ENCODE results near the gene KIAA1614. TPM values are rescaled to one million over a fixed set of nuclear protein-coding genes. Genes with fewer than 3 reads are reported as not detected.

KIAA1614 gene
- total RNA-seq, 1 donor from 2014 or later: 3.1 TPM

DNA sequence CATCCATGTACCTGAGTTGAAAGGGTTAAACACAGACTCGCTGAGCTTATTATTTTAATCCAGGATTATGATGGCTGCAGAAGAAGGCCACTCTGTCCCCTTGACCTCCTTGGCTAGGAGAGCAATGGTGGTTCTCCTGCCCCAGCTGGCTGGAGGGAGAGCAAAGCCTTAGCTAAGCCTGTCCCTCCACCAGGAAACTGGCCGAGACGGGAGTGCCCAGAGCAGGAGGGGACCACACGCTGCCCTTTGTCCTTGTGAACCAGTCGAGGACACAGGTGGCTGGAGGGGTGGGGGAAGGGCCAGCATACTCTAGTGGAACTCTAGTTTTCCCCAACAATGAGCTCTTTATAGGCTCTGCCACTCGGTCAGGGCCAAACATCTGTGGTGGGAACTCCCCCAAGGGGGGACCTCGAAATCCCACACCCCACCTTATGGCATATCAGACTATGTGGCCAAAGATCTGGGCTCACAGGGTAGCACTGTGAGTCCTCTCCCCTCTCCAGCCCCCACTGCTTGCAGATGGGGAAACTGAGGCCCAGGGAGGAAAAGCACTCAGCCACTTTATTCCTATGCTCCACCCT, 12.9 kb downstream of the KIAA1614 start:
- DNase-seq (ENCODE audit: low spot score): no peak

DNA sequence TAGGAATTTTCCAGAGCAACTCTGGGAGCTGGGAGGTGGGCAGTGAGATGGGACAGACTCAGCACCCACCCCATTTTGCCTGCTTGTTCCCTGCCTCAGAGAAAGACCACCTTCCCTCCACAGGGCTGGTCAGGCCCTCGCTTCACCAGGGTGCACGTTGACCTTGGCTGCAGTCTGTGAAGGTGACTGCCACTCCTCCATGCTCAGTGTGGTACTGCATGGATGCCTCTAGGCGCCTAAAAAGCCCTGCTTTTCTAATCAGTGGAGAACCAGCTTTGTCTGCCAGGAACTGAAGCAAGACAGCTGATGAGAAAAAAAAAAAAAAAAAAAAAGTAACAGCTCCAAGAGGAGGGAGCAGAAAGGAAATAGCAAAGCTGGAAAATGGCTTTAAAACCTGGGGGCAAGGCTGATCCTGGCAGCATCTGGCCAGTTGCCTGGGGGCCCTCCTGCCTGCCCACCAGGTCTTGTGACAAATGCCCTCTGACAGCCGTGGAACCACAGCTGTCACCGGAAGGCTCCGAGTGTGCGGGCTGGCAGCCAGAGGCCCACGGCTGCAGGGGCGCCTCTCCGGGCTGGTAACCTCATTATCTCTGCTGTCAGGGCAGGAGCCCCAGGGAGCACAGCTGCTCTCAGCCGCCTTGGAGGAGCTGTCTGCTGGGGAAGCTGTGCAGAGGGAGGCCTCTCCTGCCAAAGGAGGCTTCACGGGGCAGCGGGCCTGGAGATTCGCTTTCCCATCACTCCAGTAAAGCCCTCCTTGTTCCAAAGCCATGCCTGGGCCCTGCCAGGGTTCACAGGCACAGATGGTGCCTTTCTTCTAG, 13.7 kb downstream of the KIAA1614 start:
- no peak for DNase-seq (ENCODE audit: low spot score)

DNA sequence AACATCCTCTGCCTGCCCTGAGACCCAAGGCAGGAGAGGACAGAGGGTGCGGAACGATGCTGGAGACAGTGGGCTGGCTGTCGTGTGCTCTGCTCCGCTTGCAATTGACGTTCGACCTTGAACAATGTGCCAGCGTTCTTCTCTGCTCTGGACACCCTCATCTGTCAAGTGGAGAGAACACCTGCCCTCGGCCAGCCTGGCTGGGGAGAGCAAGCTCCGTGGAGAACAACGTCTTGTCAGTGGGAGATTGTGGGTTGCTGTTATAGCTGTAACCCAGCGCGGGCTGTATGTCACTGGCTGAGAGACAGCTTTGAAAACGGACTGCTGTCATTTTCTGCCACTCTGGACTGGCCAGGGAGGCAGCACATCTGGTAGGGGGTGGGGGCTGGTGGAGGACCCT, 14.7 kb downstream of the KIAA1614 start:
- DNase-seq (ENCODE audit: low spot score): no peak

DNA sequence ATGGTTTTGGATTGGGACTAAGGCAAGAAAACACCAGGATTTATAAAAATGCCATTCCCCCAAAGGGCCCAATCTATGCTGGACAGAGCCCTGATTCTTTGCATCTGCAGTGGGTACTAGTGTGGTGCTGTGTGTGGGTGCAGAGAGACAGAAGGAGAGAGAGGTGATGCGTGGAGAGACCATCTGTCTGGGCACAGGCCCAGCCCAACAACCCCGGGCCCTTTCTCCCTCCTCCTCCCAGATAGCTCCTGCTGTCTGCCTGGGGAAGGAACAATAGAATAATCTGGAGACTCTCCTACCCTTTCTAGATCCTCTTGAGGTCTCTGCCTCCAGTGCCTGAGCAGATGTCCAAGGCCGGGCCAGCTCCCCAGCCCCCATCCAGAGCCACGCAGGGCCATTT, 15.1 kb downstream of the KIAA1614 start:
- DNase-seq (ENCODE audit: low spot score): no peak

DNA sequence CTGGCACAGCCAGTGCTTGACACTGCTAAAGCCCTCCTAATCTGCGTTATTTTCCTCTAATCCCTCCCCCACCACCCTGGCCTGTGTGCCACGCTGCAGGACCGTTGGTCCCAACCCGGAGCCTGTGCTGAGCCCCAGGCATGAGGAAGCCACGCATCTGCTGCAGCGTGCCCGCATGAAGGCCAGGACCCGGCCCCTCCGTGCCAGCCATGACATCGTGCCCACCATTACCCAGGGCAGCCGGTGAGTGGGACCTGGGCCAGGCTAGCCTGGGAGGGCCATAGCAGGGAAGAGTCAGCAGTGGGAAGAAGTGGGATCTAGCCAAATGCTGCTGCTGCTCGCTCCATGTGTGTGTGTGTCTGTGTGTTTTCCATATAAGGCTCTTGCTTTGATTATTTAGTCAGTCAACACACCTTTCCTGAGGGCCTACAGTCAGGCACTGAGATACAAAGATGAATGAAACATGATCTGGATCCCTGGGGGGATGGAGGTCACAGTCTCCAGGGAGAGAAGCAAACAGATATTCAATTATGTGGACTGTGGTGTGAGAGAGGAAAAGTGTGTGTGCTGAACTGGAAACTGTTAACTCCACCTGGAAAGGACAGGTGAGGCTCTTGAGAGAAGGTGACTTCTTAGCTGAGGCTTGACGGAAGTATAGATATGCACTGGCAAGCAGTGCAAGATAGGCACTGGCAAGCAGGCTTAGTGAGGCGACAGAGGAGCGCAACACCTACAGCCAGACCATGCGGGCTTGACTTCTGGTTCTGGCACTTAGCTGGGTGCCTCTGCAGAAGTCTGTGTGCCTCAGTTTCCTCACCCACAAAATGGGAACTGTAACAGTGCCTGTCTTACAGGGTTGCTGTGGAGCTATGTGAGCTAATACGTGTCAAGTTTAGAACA, 15.9 kb downstream of the KIAA1614 start:
- no peak for DNase-seq (ENCODE audit: low spot score)

DNA sequence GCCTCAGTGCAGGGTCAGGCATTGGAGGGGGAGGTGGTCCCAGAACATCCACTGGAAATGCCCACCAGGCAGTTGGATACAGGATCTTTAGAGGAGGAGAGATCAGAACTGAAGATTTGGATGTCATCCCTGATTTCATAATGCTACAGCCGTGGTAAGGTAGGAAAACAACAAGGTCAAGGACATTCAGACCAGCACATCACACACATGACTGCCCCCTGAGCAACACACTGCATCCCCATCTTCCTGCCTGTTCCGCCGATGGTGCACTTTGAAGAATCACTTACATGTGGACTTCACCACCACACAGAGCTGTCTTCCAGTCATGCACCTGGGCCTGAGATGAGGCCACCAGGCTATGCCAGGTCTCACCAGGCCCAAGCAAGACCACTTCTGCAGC, 16.7 kb downstream of the KIAA1614 start:
- DNase-seq (ENCODE audit: low spot score): no peak

DNA sequence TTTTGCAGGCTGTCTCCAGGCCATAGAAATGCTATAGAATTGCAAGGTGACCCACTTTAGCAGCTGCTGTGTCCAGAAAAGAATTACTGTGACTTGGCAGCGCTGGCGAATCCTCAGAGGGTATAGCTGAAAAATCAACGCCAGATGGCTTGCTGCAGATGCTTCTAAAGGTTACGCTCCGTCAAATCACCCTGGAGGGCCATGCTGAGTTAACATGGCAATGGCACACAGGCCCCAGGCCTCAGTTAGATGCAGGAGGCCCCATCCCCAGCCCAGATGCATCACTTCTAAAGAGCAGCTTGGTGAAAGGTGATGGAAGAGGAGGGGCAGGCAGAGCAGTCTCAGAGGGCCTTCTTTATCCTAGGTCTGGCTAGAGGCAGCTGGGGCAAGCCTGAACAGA, 18.0 kb downstream of the KIAA1614 start:
- DNase-seq (ENCODE audit: low spot score): no peak

DNA sequence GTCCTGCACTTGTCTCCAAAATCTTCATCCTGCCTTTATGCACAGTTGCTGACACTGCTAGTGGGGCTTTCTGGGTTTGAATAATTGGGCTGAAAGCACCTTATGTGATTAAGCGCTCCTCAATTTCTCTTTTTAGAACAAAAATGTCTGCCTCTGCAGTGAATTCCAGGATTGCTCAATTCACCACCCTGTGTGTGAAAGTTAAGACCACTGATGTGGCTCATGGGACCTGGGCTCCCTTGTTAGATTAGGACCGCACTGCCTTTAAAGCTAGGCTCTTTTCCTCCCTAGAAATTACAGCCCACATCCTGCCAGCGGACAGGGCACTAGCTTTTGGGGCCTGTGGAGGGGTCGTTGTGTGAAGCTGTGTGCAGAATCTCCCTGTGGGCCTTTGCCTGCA, 18.8 kb downstream of the KIAA1614 start:
- no peak for DNase-seq (ENCODE audit: low spot score)

DNA sequence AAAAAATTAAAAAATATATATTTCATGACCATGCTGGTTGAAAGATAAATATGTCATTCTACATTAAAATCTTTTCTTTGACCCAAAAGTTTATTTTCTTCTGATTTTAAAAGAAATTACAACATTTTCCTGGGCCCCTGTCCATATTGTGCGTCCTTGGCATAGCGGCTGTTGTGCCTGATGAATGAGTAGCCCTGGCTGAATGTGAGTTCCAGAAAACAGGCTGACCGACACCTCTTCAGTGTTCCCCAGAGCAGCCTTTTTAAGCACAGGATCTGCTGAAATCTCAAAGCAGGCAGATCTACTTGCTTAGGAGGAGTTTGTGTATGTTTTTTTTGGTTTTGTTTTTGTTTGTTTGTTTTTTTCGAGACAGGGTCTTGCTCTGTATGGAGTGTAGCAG, 19.7 kb downstream of the KIAA1614 start:
- DNase-seq (ENCODE audit: low spot score): no peak

DNA sequence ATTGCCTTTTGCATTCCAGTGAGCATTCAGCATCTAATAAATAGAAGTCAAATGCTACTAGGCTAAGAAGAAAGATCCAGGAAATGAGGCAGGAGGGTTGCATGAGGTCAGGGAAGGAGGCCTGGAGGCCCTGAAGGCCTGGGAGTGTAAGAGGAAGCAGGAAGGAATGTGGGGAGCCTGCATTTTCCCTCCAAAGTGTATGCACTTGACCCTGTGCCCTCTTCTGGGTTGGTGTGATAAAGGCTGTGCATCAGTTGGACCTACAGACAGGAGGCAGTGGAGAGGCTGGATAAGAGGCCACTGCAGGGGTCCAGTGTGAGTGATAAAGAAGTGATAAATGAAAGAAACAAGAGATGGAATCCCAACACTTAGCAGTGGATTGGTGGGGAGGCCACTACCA, 20.4 kb downstream of the KIAA1614 start:
- no peak for DNase-seq (ENCODE audit: low spot score)

DNA sequence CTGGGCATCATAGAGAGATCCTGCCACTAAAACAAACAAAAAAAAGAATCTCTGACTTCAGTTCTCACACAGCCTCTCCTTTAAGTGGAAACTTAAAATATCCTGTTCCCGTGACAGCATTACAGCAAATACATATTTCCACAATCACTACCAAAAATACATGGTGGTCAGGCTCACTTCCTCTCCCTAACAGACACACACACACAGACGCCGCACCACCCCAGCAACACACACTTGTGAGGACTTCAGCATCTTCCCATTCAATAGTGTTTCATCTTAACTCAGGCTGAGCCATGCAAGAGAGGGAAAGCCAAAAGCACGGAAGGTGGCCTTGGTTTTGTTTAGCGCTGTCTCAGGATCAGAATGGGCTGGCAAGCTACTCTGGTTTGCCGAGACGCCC, 21.9 kb downstream of the KIAA1614 start:
- DNase-seq (ENCODE audit: low spot score): no peak

DNA sequence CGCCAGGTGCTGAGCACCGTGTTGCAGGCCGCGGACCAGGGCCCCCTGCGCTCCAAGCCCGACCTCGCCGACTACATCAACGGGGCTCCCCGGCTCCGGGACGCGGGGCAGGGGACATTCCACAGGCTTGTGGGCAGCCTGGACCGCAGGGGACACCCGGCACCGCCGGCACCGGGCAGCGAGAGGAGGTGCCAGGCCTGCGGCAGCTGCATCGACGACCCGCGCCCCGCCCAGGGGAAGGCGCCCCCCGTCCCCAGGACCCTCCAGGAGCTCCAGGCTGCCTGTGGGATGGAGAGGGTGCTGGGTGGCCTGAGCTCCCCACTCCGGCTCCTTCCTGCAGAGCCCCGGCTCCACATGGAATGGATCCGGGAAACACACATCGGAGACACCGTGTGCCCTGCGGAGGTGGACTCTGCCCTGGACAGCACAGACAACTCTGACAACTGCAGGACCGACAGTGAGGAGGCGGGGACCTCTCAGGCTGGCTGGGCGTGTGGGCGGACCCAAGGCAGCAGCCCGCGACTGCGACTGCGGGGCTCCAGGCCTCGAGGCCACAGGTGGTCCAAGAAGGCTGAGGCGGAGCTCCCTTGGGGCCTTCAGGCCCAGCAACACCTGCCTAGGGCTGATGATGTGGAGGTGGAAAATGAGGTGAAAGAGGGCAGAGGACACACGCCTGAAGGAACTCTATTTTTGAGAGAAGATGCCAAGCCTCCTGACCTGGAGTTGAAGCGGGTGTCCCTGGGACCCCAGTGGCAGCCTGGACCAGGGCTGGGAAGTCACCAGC, 22.8 kb downstream of the KIAA1614 start:
- no peak for DNase-seq (ENCODE audit: low spot score)

DNA sequence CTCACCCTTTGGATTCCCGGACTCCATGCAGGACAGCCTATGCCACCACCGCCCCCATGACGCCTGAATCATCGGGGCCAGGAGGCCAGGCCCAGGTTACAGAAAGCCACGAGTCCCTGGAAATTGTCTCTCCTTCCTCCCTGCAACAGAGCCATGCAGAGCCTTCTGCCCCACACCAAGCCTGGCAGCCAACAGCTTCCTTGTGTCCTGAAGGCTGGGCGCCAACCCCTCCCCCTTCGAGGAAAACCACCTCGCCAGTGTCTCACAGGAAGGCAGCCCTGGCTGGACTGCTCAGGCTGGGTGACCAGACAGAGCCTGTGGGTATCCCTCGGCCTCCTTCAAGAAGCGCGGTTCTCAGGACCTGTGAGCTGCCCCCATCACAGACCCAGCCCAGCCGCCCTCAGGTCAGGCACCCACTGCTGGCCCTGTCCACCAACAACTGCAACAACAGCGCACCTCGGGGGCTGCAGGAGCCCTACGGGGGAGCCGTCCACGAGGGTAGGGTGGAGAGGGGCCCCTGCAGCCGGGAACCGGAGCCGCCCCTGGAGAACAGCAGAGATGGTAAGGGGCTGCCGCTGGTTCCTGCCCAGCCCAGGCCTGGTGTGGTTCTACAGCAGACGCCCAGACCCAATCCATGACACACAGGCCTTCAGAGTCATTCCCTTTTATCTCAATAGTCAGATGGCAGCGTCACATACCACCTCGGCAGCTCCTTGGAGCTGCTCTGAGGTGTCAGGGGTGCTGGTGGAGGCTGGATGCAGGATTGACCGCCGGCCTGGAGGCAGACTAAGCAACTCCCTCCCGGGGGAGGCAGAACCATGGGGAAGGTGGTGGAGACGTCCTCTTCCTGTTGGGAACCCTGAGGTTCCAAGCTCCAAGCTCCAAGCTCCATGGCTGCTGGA, 23.7 kb downstream of the KIAA1614 start:
- DNase-seq (ENCODE audit: low spot score): no peak

DNA sequence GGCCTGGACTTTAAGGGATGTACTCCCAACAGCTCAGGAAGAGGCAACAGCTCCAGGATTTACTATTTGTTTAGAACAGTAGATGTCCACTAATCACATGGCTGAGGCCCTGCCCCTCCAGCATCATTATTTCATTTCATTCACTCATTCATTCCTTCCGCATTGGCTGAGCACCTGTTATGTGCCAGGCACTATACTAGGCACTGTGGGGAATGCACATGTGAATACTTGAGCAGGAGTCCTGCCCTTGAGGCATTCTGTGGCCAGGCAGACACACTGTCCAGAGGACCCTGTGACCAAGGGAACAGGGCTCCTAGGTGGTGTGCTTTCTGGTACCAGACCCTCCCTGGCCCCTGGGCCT, 24.3 kb downstream of the KIAA1614 start:
- no peak for DNase-seq (ENCODE audit: low spot score)

DNA sequence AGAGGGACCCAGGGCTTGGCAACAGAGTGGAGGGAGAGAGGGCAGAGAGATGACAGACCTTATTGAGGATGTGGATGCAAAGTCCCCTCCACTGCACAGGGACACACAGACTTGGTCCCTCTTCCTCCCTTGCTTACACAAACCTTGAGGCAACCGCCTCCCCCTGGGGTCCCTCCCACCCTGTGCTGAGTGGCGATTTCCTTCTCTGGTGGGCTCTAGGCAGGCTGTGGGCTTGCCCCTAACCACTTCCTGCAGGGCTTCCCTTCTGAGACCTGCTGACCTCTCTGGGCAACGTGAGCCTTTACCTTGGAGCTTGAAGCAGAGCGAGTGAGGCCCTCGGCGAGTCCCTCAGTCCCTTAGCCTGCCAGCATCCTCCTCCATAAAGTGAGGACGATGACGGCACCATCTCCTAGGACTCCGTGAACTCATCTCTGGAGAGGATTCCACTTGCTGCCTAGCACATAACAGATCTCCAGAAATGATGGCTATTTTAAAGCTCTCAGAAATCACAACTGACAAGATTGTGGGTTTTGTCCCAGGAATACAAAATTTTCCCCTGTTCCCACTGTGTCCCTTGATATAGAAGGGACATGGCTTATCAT, 25.0 kb downstream of the KIAA1614 start:
- no peak for DNase-seq (ENCODE audit: low spot score)

DNA sequence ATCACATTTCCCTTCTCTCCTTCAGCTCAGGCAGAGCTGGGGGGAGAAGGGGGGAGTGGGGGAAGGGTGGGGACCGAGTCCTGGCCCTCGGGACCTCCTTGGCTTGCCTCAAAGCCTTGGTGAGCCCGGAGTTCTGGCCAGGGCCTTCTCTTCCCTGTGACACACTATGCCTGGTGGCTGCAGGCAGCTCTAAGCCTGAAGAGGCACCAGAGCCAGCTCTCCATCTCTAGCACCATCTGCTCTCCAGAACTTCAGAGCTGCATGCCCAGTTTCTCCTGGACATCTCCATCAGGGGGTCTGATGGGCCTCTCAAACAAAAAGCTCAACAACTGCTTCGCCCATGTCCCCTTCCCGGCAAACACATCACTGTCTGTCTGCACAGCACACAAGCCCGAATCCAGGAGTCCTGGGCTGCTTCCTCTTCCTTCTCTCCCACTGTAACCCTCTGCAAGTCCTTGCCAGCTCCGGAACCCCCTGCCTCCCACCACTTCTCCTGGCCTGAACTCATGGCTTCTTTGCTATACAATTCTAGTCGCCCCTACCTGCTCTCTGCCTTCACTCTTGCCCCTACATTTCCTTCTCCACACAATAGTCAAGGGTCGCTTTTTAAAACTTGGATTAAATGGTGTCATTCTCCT, 26.5 kb downstream of the KIAA1614 start:
- no peak for DNase-seq (ENCODE audit: low spot score)

DNA sequence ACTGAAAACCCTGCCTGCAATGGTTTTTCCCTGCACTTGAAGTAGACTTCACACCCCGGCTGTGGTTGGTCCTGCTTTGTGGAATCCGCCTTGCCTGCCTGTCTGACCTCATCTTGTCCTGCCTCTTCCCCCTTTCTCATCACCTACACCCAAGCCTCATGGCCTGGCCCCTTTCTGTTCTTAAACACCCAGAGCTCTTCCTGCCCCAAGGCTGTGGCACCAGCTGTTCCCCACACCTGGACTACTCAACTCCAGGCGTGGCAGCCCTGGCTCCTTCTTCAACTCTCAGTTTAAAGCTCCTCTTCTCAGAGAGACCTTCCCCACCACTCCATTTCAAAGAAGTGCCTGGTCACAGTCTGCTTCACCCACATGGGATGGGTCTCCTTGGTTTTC, 27.0 kb downstream of the KIAA1614 start:
- no peak for DNase-seq (ENCODE audit: low spot score)

DNA sequence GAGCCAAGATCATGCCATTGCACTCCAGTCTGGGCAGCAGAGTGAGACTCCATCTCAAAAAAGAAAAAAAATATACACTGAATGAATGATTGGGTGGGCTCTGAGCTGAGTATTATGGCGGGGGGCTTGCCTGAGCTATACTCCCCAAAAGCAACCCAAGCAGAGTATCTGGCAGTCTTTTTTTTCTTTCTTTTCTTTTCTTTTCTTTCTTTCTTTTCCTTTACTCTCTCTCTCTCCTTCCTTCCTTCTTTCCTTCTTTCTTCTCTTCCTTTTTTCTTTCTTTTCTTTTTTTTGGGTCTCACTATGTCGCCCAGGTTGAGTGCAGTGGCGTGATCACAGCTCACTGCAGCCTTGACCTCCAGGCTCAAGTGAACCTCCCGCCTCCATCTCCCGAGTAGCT, 27.7 kb downstream of the KIAA1614 start:
- no peak for DNase-seq (ENCODE audit: low spot score)

DNA sequence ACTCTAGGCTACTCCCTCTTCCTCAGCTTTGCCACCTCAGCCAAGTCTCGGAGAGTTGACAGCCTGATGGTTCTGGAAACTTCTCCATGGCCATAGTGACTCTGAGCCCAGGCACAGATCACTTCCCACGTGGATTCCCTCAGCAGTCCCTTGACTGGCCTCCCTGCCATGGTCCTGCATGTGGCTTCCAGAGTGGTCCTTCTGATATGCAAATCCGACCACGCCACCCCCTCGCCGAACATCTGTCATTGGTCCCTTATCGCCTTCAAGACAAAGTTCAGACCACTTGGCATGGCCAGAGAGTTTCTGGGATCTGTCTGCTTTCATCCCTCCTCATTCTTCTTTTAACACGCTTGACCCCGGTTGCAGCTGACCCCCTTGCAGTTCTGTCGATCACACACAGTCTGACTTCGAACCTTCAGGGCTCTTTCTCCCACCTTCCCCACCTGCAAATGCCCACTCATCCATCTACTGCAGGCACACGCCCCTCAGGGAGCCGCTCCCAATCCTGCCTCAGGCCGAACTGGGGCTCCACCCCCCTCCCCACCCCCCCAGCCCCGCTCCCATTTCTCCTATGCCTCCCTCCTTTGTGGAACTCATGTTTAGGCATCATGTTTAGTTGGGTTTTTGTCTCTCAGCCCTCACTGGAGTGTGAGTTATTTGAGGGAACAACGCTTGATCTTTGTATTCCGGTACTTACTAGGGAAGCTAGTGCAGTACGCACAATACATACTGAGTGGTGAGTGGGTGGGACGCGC, 29.0 kb downstream of the KIAA1614 start:
- DNase-seq (ENCODE audit: low spot score): no peak
